Colonic mucosa (tissue), 4 donors: ENCODE results near the gene SPAG7. TPM values are rescaled to one million over a fixed set of nuclear protein-coding genes. Genes with fewer than 3 reads are reported as not detected.
"Not testable (repeated sequence)": the region's sequence is repeated elsewhere in the genome, so short reads cannot be mapped to it uniquely, and the experiment has no call there.

Experiments used
- DNase-seq: peaks from one replicate; pipeline ENCODE4 v3.0.0-alpha.2; 2020
- H3K27ac ChIP-seq: fragments of 200-600 bp; one replicate; pipeline ENCODE4 v1.8.0; 2021
- H3K27me3 ChIP-seq: fragments of 200-600 bp; one replicate; pipeline ENCODE4 v1.8.0; 2021
- H3K36me3 ChIP-seq: fragments of 200-600 bp; one replicate; pipeline ENCODE4 v1.8.0; 2021
- H3K4me1 ChIP-seq: fragments of 200-600 bp; one replicate; pipeline ENCODE4 v1.8.0; 2021; ENCODE audit warnings: mild to moderate bottlenecking
- H3K4me3 ChIP-seq: fragments of 200-600 bp; one replicate; pipeline ENCODE4 v1.8.0; 2021
- H3K9ac ChIP-seq, 2 donors: one replicate each; pipeline ENCODE4 v1.7.0; 2013; ENCODE audit warnings: control low read depth in 2 of 2, low read depth in 2 of 2, low read length in 2 of 2
- H3K9me3 ChIP-seq: fragments of 200-600 bp; one replicate; pipeline ENCODE4 v1.8.0; 2021
- CTCF ChIP-seq: fragments of 200-600 bp; IDR thresholded peaks from one replicate; pipeline ENCODE4 v1.8.0; 2022; ENCODE audit warnings: antibody characterized with exemption, mild to moderate bottlenecking
- intact Hi-C: fragments of 100-400 bp; cut with DNase I; formaldehyde crosslinking; loops from one replicate; pipeline ENCODE4 v1.14.1; 2022
- total RNA-seq, 2 donors: library from RNA; stranded (reverse); fragmentation: NEBNext Ultra II Directional in 1 of 2; extraction: Animal tissue kit (Norgen Biotek cat#: 25700) in 1 of 2; gene quantifications; one replicate each; pipeline ENCODE4 v1.2.1, GENCODE V29; 2021
- donor health status: healthy.
- donor health status: DM: no; HTN: no; CAD: no.
- donor health status: DM: no; HTN: no; CAD: no.

Gene SPAG7
- total RNA-seq, 2 donors from 2014 or later, result 47.7 to 56.4 TPM

- H3K27me3 ChIP-seq, result no peaks in the 10 kb centered on the region
- no peaks in the 10 kb centered on the region for H3K4me1 ChIP-seq
Measured at GRCh38 chr17:4932756-4933155, 34.9 kb downstream of the SPAG7 start.

GRCh38 chr17:4931963-4932362, 35.7 kb downstream of the SPAG7 start, which contains the start of gene GP1BA:
TSS of gene GP1BA (plus strand) at chr17:4932277. CDS start at chr17:4932605, 328 bp downstream.
- Histone ChIP-seq H3K36me3 (no peaks in the 10 kb centered on the region), H3K9ac (no peak within 1 kb of the TSS), H3K27me3 (no peaks in the 10 kb centered on the region), H3K9me3 (no peaks in the 10 kb centered on the region), H3K4me1 (no peaks in the 10 kb centered on the region), H3K4me3 (no peak within 1 kb of the TSS), H3K27ac (no peak within 1 kb of the TSS)
- no peak for TF ChIP-seq CTCF
- no peak for DNase-seq
- intact Hi-C loops, result no loop called here

More at GRCh38 chr17:4932756-4933155, 34.9 kb downstream of the SPAG7 start:
- Histone ChIP-seq H3K9ac (no peak overlapping the region), H3K27ac (no peak overlapping the region), H3K4me3 (no peak overlapping the region), H3K9me3 (no peaks in the 10 kb centered on the region), H3K36me3 (peaks cover 4% of the 10 kb centered on the region)
- no peak for TF ChIP-seq CTCF
- intact Hi-C loops, result no loop called here
- no peak for DNase-seq

GRCh38 chr17:4928881-4929280, 38.7 kb downstream of the SPAG7 start:
- H3K4me3 ChIP-seq, result no peak overlapping the region
- intact Hi-C loops, result no loop called here
- DNase-seq, result no peak
- H3K9ac ChIP-seq, result no peak overlapping the region
- TF ChIP-seq CTCF, result no peak
- no peaks in the 10 kb centered on the region for H3K36me3 ChIP-seq
- no peaks in the 10 kb centered on the region for H3K4me1 ChIP-seq
- no peaks in the 10 kb centered on the region for H3K27me3 ChIP-seq
- no peaks in the 10 kb centered on the region for H3K9me3 ChIP-seq
- H3K27ac ChIP-seq, result no peak overlapping the region

- H3K4me1 ChIP-seq, intact Hi-C loops, H3K9ac ChIP-seq, DNase-seq, H3K4me3 ChIP-seq, H3K36me3 ChIP-seq, H3K27ac ChIP-seq, H3K9me3 ChIP-seq, H3K27me3 ChIP-seq: not testable (repeated sequence)
Measured at GRCh38 chr17:4926577-4927335, 40.9 kb downstream of the SPAG7 start.

- Histone ChIP-seq H3K9ac (no peak overlapping the region), H3K4me3 (no peak overlapping the region), H3K36me3 (no peaks in the 10 kb centered on the region), H3K27ac (no peak overlapping the region), H3K4me1 (no peaks in the 10 kb centered on the region), H3K27me3 (no peaks in the 10 kb centered on the region), H3K9me3 (no peaks in the 10 kb centered on the region)
- TF ChIP-seq CTCF, result no peak
- intact Hi-C loops, result no loop called here
- DNase-seq, result no peak
Measured at GRCh38 chr17:4921320-4921719, 46.3 kb downstream of the SPAG7 start.

GRCh38 chr17:4920351-4921048, 47.1 kb downstream of the SPAG7 start:
- no peaks in the 10 kb centered on the region for H3K9me3 ChIP-seq
- H3K27ac ChIP-seq, result no peak overlapping the region
- H3K4me1 ChIP-seq, result no peaks in the 10 kb centered on the region
- H3K27me3 ChIP-seq, result no peaks in the 10 kb centered on the region
- DNase-seq, result no peak
- intact Hi-C loops, result no loop called here
- TF ChIP-seq CTCF, result no peak
- no peak overlapping the region for H3K4me3 ChIP-seq
- no peak overlapping the region for H3K9ac ChIP-seq
- H3K36me3 ChIP-seq, result no peaks in the 10 kb centered on the region
